Measurements from ENCODE around the gene ARHGAP40. TPM values are rescaled to one million over a fixed set of nuclear protein-coding genes. Genes with fewer than 3 reads are reported as not detected.

Gene ARHGAP40
- total and polyA plus RNA-seq, 4 donors: 0.15 to 0.25 TPM; not detected in 2

GRCh38 chr20:38615283-38615682 lies 13.7 kb downstream of the ARHGAP40 start:
- Histone ChIP-seq H3K27me3 (ENCODE audit: control insufficient read depth, insufficient read depth, low read length) (no peaks in the 10 kb centered on the region), H3K36me3 (ENCODE audit: control insufficient read depth, insufficient read depth, low read length) (no peaks in the 10 kb centered on the region), H3K27ac (ENCODE audit: low read depth, low read length) (no peak overlapping the region), H3K9me3 (ENCODE audit: control insufficient read depth, insufficient read depth, low read length) (no peaks in the 10 kb centered on the region), H3K4me3 (ENCODE audit: low read depth, low read length) (no peak overlapping the region), H3K4me1 (ENCODE audit: control insufficient read depth, insufficient read depth, low read length) (no peaks in the 10 kb centered on the region)
- 87% methylated on average over 12 of the region's 15 CpGs for WGBS (ENCODE audit: insufficient coverage)
- no peak for DNase-seq (ENCODE audit: low read depth in 4 of 6, low spot score in 6 of 6)

- H3K27ac ChIP-seq (ENCODE audit: low read depth, low read length): no peak overlapping the region
- no peaks in the 10 kb centered on the region for H3K27me3 ChIP-seq (ENCODE audit: control insufficient read depth, insufficient read depth, low read length)
- H3K4me3 ChIP-seq (ENCODE audit: low read depth, low read length): no peak overlapping the region
- H3K4me1 ChIP-seq (ENCODE audit: control insufficient read depth, insufficient read depth, low read length): peaks cover 7% of the 10 kb centered on the region
- H3K36me3 ChIP-seq (ENCODE audit: control insufficient read depth, insufficient read depth, low read length): no peaks in the 10 kb centered on the region
- DNase-seq (ENCODE audit: low read depth in 4 of 6, low spot score in 6 of 6): no peak
- no peaks in the 10 kb centered on the region for H3K9me3 ChIP-seq (ENCODE audit: control insufficient read depth, insufficient read depth, low read length)
- WGBS (ENCODE audit: insufficient coverage): 82% methylated on average over 3 of the region's 4 CpGs
These were observed 14.8 kb downstream of the ARHGAP40 start for GRCh38 chr20:38616457-38616856.

- H3K27ac ChIP-seq (ENCODE audit: low read depth, low read length): no peak overlapping the region
- no peaks in the 10 kb centered on the region for H3K9me3 ChIP-seq (ENCODE audit: control insufficient read depth, insufficient read depth, low read length)
- H3K4me1 ChIP-seq (ENCODE audit: control insufficient read depth, insufficient read depth, low read length): peaks cover 7% of the 10 kb centered on the region
- DNase-seq (ENCODE audit: low read depth in 4 of 6, low spot score in 6 of 6): no peak
- WGBS (ENCODE audit: insufficient coverage): 77% methylated on average over 15 of the region's 16 CpGs
- H3K4me3 ChIP-seq (ENCODE audit: low read depth, low read length): no peak overlapping the region
- no peaks in the 10 kb centered on the region for H3K27me3 ChIP-seq (ENCODE audit: control insufficient read depth, insufficient read depth, low read length)
- H3K36me3 ChIP-seq (ENCODE audit: control insufficient read depth, insufficient read depth, low read length): no peaks in the 10 kb centered on the region
These were observed 15.6 kb downstream of the ARHGAP40 start for GRCh38 chr20:38617011-38617829.

GRCh38 chr20:38617830-38618196 lies 16.2 kb downstream of the ARHGAP40 start:
- H3K27me3 ChIP-seq (ENCODE audit: control insufficient read depth, insufficient read depth, low read length): no peaks in the 10 kb centered on the region
- no peak overlapping the region for H3K27ac ChIP-seq (ENCODE audit: low read depth, low read length)
- no peak for DNase-seq (ENCODE audit: low read depth in 4 of 6, low spot score in 6 of 6)
- no peak overlapping the region for H3K4me3 ChIP-seq (ENCODE audit: low read depth, low read length)
- H3K4me1 ChIP-seq (ENCODE audit: control insufficient read depth, insufficient read depth, low read length): peaks cover 7% of the 10 kb centered on the region
- H3K9me3 ChIP-seq (ENCODE audit: control insufficient read depth, insufficient read depth, low read length): no peaks in the 10 kb centered on the region
- WGBS (ENCODE audit: insufficient coverage): no CpG with 5 or more reads among the region's 4 CpGs
- H3K36me3 ChIP-seq (ENCODE audit: control insufficient read depth, insufficient read depth, low read length): no peaks in the 10 kb centered on the region

- 27% methylated on average over 7 of the region's 9 CpGs for WGBS (ENCODE audit: insufficient coverage)
These were observed 18.8 kb downstream of the ARHGAP40 start for GRCh38 chr20:38620441-38620840.

GRCh38 chr20:38623061-38623460 lies 21.5 kb downstream of the ARHGAP40 start:
- Histone ChIP-seq H3K4me3 (ENCODE audit: low read depth, low read length) (no peak overlapping the region), H3K4me1 (ENCODE audit: control insufficient read depth, insufficient read depth, low read length) (peaks cover 7% of the 10 kb centered on the region), H3K27me3 (ENCODE audit: control insufficient read depth, insufficient read depth, low read length) (no peaks in the 10 kb centered on the region), H3K36me3 (ENCODE audit: control insufficient read depth, insufficient read depth, low read length) (no peaks in the 10 kb centered on the region), H3K9me3 (ENCODE audit: control insufficient read depth, insufficient read depth, low read length) (no peaks in the 10 kb centered on the region), H3K27ac (ENCODE audit: low read depth, low read length) (no peak overlapping the region)
- DNase-seq (ENCODE audit: low read depth in 4 of 6, low spot score in 6 of 6): no peak
- 87% methylated on average over 3 of the region's 4 CpGs for WGBS (ENCODE audit: insufficient coverage)

More at GRCh38 chr20:38620441-38620840, 18.8 kb downstream of the ARHGAP40 start:
- H3K4me3 ChIP-seq (ENCODE audit: low read depth, low read length): no peak overlapping the region
- no peak overlapping the region for H3K27ac ChIP-seq (ENCODE audit: low read depth, low read length)
- no peaks in the 10 kb centered on the region for H3K9me3 ChIP-seq (ENCODE audit: control insufficient read depth, insufficient read depth, low read length)
- peak in 5 of 6 donors; percentile 2 to 88 (median 29) for DNase-seq (ENCODE audit: low read depth in 4 of 6, low spot score in 6 of 6)
- H3K36me3 ChIP-seq (ENCODE audit: control insufficient read depth, insufficient read depth, low read length): no peaks in the 10 kb centered on the region
- no peaks in the 10 kb centered on the region for H3K27me3 ChIP-seq (ENCODE audit: control insufficient read depth, insufficient read depth, low read length)
- H3K4me1 ChIP-seq (ENCODE audit: control insufficient read depth, insufficient read depth, low read length): peaks cover 7% of the 10 kb centered on the region

GRCh38 chr20:38624084-38624483 lies 22.5 kb downstream of the ARHGAP40 start:
- no peak overlapping the region for H3K4me3 ChIP-seq (ENCODE audit: low read depth, low read length)
- H3K36me3 ChIP-seq (ENCODE audit: control insufficient read depth, insufficient read depth, low read length): no peaks in the 10 kb centered on the region
- H3K9me3 ChIP-seq (ENCODE audit: control insufficient read depth, insufficient read depth, low read length): no peaks in the 10 kb centered on the region
- no peak overlapping the region for H3K27ac ChIP-seq (ENCODE audit: low read depth, low read length)
- DNase-seq (ENCODE audit: low read depth in 4 of 6, low spot score in 6 of 6): no peak
- no peaks in the 10 kb centered on the region for H3K27me3 ChIP-seq (ENCODE audit: control insufficient read depth, insufficient read depth, low read length)
- WGBS (ENCODE audit: insufficient coverage): 90% methylated on average over 2 of the region's 2 CpGs
- peaks cover 7% of the 10 kb centered on the region for H3K4me1 ChIP-seq (ENCODE audit: control insufficient read depth, insufficient read depth, low read length)

- Histone ChIP-seq H3K27ac (ENCODE audit: low read depth, low read length) (no peak overlapping the region), H3K36me3 (ENCODE audit: control insufficient read depth, insufficient read depth, low read length) (no peaks in the 10 kb centered on the region), H3K27me3 (ENCODE audit: control insufficient read depth, insufficient read depth, low read length) (no peaks in the 10 kb centered on the region), H3K9me3 (ENCODE audit: control insufficient read depth, insufficient read depth, low read length) (no peaks in the 10 kb centered on the region), H3K4me3 (ENCODE audit: low read depth, low read length) (no peak overlapping the region), H3K4me1 (ENCODE audit: control insufficient read depth, insufficient read depth, low read length) (peaks cover 1% of the 10 kb centered on the region)
- no peak for DNase-seq (ENCODE audit: low read depth in 4 of 6, low spot score in 6 of 6)
These were observed 24.3 kb downstream of the ARHGAP40 start for GRCh38 chr20:38625896-38626295.

GRCh38 chr20:38626921-38627659 lies 25.5 kb downstream of the ARHGAP40 start:
- no peak overlapping the region for H3K27ac ChIP-seq (ENCODE audit: low read depth, low read length)
- 82% methylated on average over 8 of the region's 10 CpGs for WGBS (ENCODE audit: insufficient coverage)

More at GRCh38 chr20:38626921-38627659, 25.5 kb downstream of the ARHGAP40 start:
- Histone ChIP-seq H3K4me3 (ENCODE audit: low read depth, low read length) (no peak overlapping the region), H3K9me3 (ENCODE audit: control insufficient read depth, insufficient read depth, low read length) (no peaks in the 10 kb centered on the region), H3K36me3 (ENCODE audit: control insufficient read depth, insufficient read depth, low read length) (no peaks in the 10 kb centered on the region), H3K4me1 (ENCODE audit: control insufficient read depth, insufficient read depth, low read length) (no peaks in the 10 kb centered on the region), H3K27me3 (ENCODE audit: control insufficient read depth, insufficient read depth, low read length) (no peaks in the 10 kb centered on the region)
- DNase-seq (ENCODE audit: low read depth in 4 of 6, low spot score in 6 of 6): no peak
